Stomach (tissue), 9 donors: Measurements from ENCODE around the gene GLIS2. TPM values are rescaled to one million over a fixed set of nuclear protein-coding genes. Genes with fewer than 3 reads are reported as not detected.

Source experiments
- DNase-seq, 2 donors: peaks; one replicate each; pipeline versions ENCODE4 v3.0.0 to v3.0.0-alpha.2; 2013 to 2019
- H3K27ac ChIP-seq, 5 donors: fragments of 200-600 bp in 4 of 5; sonication (generic) in 4 of 5; one replicate each; pipeline ENCODE4 v1.5.1; 2013 to 2019; ENCODE audit warnings: mild to moderate bottlenecking in 1 of 5, moderate library complexity in 1 of 5
- H3K27me3 ChIP-seq, 3 donors: fragments of 200-600 bp; sonication (generic); one replicate each; pipeline ENCODE4 v1.5.1; 2017 to 2019; ENCODE audit warnings: mixed run types in 1 of 3
- H3K36me3 ChIP-seq, 4 donors: fragments of 200-600 bp; sonication (generic); 1 replicate in 3 of 4; 2 replicates in 1 of 4; pipeline ENCODE4 v1.5.1; 2016 to 2019
- H3K4me1 ChIP-seq, 4 donors: fragments of 200-600 bp; sonication (generic); one replicate each; pipeline ENCODE4 v1.5.1; 2016 to 2019
- H3K4me3 ChIP-seq, 4 donors: fragments of 200-600 bp; sonication (generic) in 3 of 4; one replicate each; pipeline ENCODE4 v1.5.1; 2016 to 2019; ENCODE audit warnings: mild to moderate bottlenecking in 1 of 4
- H3K9me3 ChIP-seq, 4 donors: fragments of 200-600 bp; sonication (generic); one replicate each; pipeline ENCODE4 v1.5.1; 2016 to 2019
- CTCF ChIP-seq, 7 experiments: fragments of 450-650 bp in 4 of 7; fragments of 200-600 bp in 3 of 7; sonication (generic) in 3 of 7; IDR thresholded peaks; one replicate each; pipeline ENCODE4 v1.5.1; 2016 to 2019; ENCODE audit warnings: antibody characterized with exemption in 7 of 7, control low read depth in 2 of 7, mild to moderate bottlenecking in 1 of 7
- EP300 ChIP-seq: sonication (generic); formaldehyde crosslinking; IDR thresholded peaks from one replicate; pipeline ENCODE4 v1.6.1; 2017; ENCODE audit warnings: antibody characterized with exemption
- POLR2A ChIP-seq, 4 donors: fragments of 450-650 bp; IDR thresholded peaks; one replicate each; pipeline ENCODE4 v1.6.1; 2016; ENCODE audit warnings: antibody characterized with exemption in 4 of 4, control low read depth in 2 of 4, mild to moderate bottlenecking in 1 of 4, moderate library complexity in 1 of 4
- POLR2AphosphoS5 ChIP-seq, 3 donors: sonication (generic); formaldehyde crosslinking; IDR thresholded peaks; one replicate each; pipeline ENCODE4 v1.6.1; 2016; ENCODE audit warnings: antibody characterized with exemption in 3 of 3
- WGBS, 5 donors: extraction: QIAGEN DNeasy Blood & Tissue Kit in 3 of 5; methylation state at CpG; one replicate each; pipeline versions ENCODE4 v1.1.5 to v1.1.7; 2013 to 2018; 5-methylcytosine and 5-hydroxymethylcytosine counted together
- intact Hi-C: fragments of 100-400 bp; cut with DNase I; formaldehyde crosslinking; loops from one replicate; pipeline ENCODE4 v1.15.1; 2023; ENCODE audit warnings: low total_unique reads
- polyA plus RNA-seq, 3 donors: library from polyadenylated mRNA; stranded (reverse); fragments of 200-250 nt; gene quantifications; one replicate each; pipeline ENCODE4 v1.2.3, GENCODE V29; 2013
- total RNA-seq, 5 donors: library from RNA; depleted of rRNA; stranded (reverse); fragments of >200 nt; gene quantifications; one replicate each; pipeline versions ENCODE4 v1.1.0 to v1.2.3, GENCODE V29; 2014 to 2016
- donor health status: healthy with polysubstance abuse.
- donor health status: Bipolar disorder and iron deficiency.
- donor health status: healthy.

GLIS2 gene
- total and polyA plus RNA-seq, 8 donors = 3.2 to 21.0 (median 5.2) TPM

DNA sequence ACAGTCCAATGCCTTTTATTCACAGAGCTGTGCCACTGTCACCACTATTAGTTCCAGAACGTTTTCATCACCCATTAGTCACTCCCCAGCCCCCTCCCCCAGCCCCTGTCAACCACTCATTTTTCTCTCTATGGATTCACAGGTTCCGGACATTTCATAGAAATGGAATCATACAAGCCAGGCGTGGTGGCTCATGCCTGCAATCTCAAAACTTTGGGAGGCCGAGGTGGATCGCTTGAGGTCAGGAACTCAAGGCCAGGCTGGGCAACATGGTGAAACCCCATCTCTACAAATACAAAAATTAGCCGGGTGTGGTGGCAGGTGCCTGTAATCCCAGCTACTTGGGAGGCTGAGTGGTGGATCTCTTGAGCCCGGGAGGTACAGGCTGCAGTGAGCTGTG is 36.0 kb downstream of the GLIS2 start:
- 76 to 86% (median 78%) methylated on average over 7 of the region's 7 CpGs for WGBS, 5 donors
- H3K27ac ChIP-seq = peak overlapping the region in 3 of 5 donors; percentile 77 to 96 (median 91)
- no peak overlapping the region for H3K4me3 ChIP-seq
- TF ChIP-seq POLR2A (IDR thresholded peaks at IDR 0.05) = no peak
- TF ChIP-seq CTCF (IDR thresholded peaks at IDR 0.05) = no peak
- TF ChIP-seq POLR2AphosphoS5 (IDR thresholded peaks at IDR 0.05) = no peak
- no peak for TF ChIP-seq EP300
- no peaks in the 10 kb centered on the region for H3K27me3 ChIP-seq
- intact Hi-C loops = no loop called here
- no peaks in the 10 kb centered on the region for H3K9me3 ChIP-seq
- DNase-seq = no peak
- peaks cover 20 to 45% (median 42%) of the 10 kb centered on the region in 4 donors for H3K4me1 ChIP-seq
- H3K36me3 ChIP-seq = peaks cover 9 to 26% (median 21%) of the 10 kb centered on the region in 4 donors

- intact Hi-C loops = no loop called here
- 77 to 89% (median 80%) methylated on average over 5 of the region's 5 CpGs for WGBS, 5 donors
Observed at GRCh38 chr16:4352843-4353242, 37.0 kb downstream of the GLIS2 start.

GRCh38 chr16:4353675-4354074 is 37.8 kb downstream of the GLIS2 start:
- H3K36me3 ChIP-seq = peaks cover 9 to 44% (median 39%) of the 10 kb centered on the region in 4 donors
- WGBS, 5 donors = 83 to 93% (median 88%) methylated on average over 4 of the region's 4 CpGs
- no peak overlapping the region for H3K4me3 ChIP-seq
- TF ChIP-seq EP300 (no peak), POLR2AphosphoS5 (IDR thresholded peaks at IDR 0.05) (no peak), CTCF (IDR thresholded peaks at IDR 0.05) (no peak), POLR2A (IDR thresholded peaks at IDR 0.05) (no peak)
- no peak for DNase-seq
- H3K9me3 ChIP-seq = no peaks in the 10 kb centered on the region
- H3K4me1 ChIP-seq = peaks cover 8 to 27% (median 25%) of the 10 kb centered on the region in 4 donors
- H3K27ac ChIP-seq = no peak overlapping the region
- intact Hi-C loops = no loop called here
- no peaks in the 10 kb centered on the region for H3K27me3 ChIP-seq

More at GRCh38 chr16:4352843-4353242, 37.0 kb downstream of the GLIS2 start:
- Histone ChIP-seq H3K36me3 (peaks cover 9 to 36% (median 31%) of the 10 kb centered on the region in 4 donors), H3K27ac (no peak overlapping the region), H3K9me3 (no peaks in the 10 kb centered on the region), H3K4me3 (no peak overlapping the region), H3K4me1 (peaks cover 16 to 36% (median 34%) of the 10 kb centered on the region in 4 donors), H3K27me3 (no peaks in the 10 kb centered on the region)
- TF ChIP-seq CTCF (IDR thresholded peaks at IDR 0.05) = no peak
- TF ChIP-seq POLR2A (IDR thresholded peaks at IDR 0.05) = no peak
- TF ChIP-seq POLR2AphosphoS5 (IDR thresholded peaks at IDR 0.05) = no peak
- TF ChIP-seq EP300 = no peak
- no peak for DNase-seq

- DNase-seq = no peak
- Histone ChIP-seq H3K27ac (no peak overlapping the region), H3K27me3 (no peaks in the 10 kb centered on the region), H3K4me3 (no peak overlapping the region), H3K9me3 (no peaks in the 10 kb centered on the region), H3K36me3 (peaks cover 9 to 54% (median 43%) of the 10 kb centered on the region in 4 donors), H3K4me1 (peaks cover 7 to 24% (median 18%) of the 10 kb centered on the region in 4 donors)
- TF ChIP-seq POLR2A (IDR thresholded peaks at IDR 0.05) = no peak
- TF ChIP-seq POLR2AphosphoS5 (IDR thresholded peaks at IDR 0.05) = no peak
- no peak for TF ChIP-seq CTCF (IDR thresholded peaks at IDR 0.05)
- no peak for TF ChIP-seq EP300
- 93 to 97% (median 96%) methylated on average over 19 to 20 of the region's 20 CpGs for WGBS, 5 donors
- intact Hi-C loops = loop anchor here (5.0 kb wide), 1 partner anchor 48 kb away; no protein-coding TSS in a partner anchor
Observed at GRCh38 chr16:4354512-4355409, 38.9 kb downstream of the GLIS2 start.
